ENCODE measurements around the gene NEDD8.
"Not testable (repeated sequence)": the region's sequence is repeated elsewhere in the genome, so short reads cannot be mapped to it uniquely, and the experiment has no call there.

The NEDD8 gene

DNA sequence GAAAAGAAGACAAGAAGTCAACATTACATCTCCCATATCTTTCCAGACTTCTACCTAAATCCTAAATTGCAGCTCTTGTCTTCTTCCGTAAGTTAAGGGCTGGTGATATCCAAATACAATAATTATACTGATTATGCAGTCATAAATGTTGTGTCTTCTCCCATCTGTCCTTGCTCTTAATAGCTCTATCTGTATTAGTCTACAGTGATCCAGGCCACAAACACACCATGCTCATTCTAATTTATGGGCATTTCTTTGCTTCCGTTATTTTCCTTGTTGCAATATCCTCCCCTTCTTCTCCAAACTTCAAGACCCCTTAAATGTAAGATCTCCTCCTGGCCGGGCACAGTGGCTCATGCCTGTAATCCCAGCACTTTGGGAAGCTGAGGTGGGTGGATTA lies 12.6 kb downstream of the NEDD8 start:
- H3K4me3 ChIP-seq (replicated peaks; ENCODE audit: low read depth, low read length): no peak overlapping the region
- no peak for DNase-seq (ENCODE audit: extremely low read depth, low read depth)
- TF ChIP-seq, protein P1, sequence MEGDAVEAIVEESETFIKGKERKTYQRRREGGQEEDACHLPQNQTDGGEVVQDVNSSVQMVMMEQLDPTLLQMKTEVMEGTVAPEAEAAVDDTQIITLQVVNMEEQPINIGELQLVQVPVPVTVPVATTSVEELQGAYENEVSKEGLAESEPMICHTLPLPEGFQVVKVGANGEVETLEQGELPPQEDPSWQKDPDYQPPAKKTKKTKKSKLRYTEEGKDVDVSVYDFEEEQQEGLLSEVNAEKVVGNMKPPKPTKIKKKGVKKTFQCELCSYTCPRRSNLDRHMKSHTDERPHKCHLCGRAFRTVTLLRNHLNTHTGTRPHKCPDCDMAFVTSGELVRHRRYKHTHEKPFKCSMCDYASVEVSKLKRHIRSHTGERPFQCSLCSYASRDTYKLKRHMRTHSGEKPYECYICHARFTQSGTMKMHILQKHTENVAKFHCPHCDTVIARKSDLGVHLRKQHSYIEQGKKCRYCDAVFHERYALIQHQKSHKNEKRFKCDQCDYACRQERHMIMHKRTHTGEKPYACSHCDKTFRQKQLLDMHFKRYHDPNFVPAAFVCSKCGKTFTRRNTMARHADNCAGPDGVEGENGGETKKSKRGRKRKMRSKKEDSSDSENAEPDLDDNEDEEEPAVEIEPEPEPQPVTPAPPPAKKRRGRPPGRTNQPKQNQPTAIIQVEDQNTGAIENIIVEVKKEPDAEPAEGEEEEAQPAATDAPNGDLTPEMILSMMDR (IDR thresholded peaks at IDR 0.05; ENCODE audit: low read depth, low read length, missing control alignments): no peak

DNA sequence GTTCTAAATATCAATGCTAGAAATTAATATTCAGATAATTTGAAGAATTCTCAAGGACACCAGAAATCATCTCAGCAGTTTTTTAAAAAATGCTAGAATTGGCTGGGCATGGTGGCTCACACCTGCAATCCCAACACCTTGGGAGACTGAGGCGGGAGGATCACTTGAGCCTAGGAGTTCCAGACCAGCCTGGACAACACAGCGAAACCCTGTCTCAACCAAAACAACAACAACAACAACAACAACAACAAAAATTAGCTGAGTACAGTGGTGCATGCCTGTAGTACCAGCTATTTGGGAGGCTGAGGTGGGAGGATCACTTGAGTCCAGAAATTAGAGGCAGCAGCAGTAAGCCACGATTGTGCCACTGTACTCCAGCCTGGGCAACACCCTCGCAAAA lies 13.1 kb downstream of the NEDD8 start:
- DNase-seq (ENCODE audit: extremely low read depth, low read depth): no peak
- TF ChIP-seq, protein P1 (IDR thresholded peaks at IDR 0.05; ENCODE audit: low read depth, low read length, missing control alignments): no peak
- no peak overlapping the region for H3K4me3 ChIP-seq (replicated peaks; ENCODE audit: low read depth, low read length)

DNA sequence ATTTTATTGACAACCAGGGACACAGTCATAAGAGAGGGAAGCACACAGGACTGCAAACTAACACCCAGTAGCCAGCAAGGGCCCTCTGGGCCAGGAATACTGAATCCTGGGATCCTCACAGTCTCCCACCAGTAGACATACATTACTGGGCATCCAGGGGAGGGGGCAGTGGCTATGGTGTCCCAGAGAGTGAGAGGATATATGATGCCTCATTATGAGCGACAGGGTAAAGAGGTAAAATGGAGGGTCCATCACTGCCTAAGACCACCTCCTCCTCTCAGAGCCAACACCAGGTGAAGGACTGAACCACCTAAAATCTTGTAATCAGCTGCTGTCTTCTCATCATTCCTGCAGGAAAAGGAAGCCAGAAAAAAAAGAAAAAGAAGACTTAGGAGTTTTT lies 15.3 kb downstream of the NEDD8 start:
- not testable (repeated sequence) for DNase-seq (ENCODE audit: extremely low read depth, low read depth); H3K4me3 ChIP-seq (replicated peaks; ENCODE audit: low read depth, low read length)

DNA sequence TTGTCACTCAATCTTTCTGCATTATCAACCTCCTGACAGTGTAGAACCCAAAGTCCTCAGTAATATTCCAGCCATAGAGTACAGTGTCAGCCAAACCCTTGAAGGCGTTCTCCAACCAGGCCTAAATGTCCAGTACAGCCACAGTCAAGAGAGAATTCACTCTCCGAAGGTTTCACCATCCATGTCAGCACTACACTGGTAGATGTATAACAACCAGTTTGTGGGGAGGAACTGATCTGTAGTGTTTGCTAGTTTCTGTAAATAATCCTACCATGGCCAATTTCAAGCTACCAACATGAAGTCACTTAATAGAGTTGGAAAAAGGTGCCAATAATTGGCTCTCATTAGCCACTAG lies 15.8 kb downstream of the NEDD8 start:
- TF ChIP-seq, protein P1 (IDR thresholded peaks at IDR 0.05; ENCODE audit: low read depth, low read length, missing control alignments): no peak
- no peak for DNase-seq (ENCODE audit: extremely low read depth, low read depth)
- H3K4me3 ChIP-seq (replicated peaks; ENCODE audit: low read depth, low read length): peak overlapping the region; percentile 69

DNA sequence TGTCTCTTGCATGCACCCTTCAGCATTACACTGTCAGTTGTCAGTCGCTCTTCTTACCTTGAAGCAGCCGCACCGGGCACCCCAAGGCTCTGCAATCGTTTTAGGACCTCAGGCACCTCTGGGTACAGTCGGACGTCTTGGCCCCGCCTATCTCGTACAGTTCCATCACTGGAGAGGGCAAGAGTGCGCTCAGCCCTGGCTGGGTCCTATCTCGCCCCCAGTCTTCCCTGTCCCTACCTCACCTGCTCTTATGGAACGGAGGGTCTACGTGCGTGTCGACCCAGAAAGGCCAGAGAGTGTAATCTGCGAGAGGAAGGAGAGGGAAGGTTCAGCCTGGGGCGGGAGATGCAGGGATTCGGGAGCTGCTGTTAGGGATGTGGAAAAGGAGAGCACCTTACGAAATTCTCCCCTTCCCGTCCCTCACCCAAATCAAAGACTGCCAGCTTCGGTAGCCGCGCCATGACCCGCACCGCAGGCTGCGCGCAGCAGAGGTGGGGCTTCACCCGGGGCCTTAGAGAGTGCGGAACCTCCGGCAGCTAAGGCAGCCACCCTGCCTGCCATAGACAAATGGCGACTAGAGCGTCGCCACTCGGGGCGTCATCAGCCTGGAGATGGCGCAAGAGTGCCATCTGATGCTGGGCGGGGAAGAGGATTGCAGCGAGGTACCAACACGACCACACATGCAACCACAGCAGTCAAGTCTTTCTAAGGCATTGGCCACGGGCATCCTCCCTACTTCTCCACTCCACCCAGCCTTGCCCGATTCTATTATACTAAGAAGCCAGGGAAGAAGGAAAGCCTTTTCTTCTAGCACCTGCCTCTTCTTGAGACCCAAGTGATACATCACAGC lies 16.4 kb downstream of the NEDD8 start, which contains the start of gene MDP1:
Gene MDP1 (minus strand): TSS at position 572 of the 850 bp plus-strand sequence. CDS start 111 bp downstream, at position 461.
- H3K4me3 ChIP-seq (replicated peaks; ENCODE audit: low read depth, low read length): peak within 1 kb of the TSS; percentile 69
- peak; percentile 65 for DNase-seq (ENCODE audit: extremely low read depth, low read depth)
- TF ChIP-seq, protein P1 (IDR thresholded peaks at IDR 0.05; ENCODE audit: low read depth, low read length, missing control alignments): peak; percentile 60

DNA sequence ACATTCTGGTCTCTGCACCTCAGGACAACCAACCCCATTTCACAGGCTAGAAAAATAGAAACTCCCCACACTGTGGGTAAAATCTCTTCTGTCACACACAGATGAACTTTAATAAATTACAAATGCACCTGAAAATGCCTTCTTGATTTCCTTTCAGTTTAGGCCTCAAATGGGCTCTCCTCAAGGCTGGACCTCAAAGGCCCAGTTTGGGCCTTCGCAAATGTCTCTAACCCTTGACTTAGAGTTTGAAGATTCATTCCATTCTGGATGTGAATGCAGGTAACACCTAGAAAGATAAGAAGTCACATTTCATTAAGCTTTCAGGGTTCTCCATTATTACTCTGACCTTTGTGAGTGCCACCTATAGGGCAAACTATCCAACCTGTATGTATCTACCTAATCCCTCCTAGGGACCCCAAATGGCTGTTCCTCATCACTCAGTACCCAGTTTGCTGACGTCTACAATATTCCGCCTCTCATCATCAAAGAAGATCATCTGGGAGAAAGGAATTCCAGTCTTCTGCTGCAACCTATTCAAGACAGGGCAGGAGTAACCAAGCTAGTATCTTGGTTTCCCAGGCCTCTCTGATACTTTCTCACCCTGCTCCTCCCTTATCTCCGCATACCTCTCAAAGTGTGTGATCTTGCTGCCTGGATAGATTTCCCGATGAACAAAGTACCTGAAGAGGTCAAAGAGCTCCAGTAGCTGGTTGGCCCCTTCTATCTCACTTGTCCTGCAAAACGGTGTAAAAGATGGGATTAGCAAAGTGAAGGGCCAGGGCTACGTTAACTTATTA lies 18.1 kb downstream of the NEDD8 start:
- TF ChIP-seq, protein P1 (IDR thresholded peaks at IDR 0.05; ENCODE audit: low read depth, low read length, missing control alignments): no peak
- DNase-seq (ENCODE audit: extremely low read depth, low read depth): no peak
- H3K4me3 ChIP-seq (replicated peaks; ENCODE audit: low read depth, low read length): peak overlapping the region; percentile 73
